ENCODE measurements around the gene OVOL3.

Gene OVOL3

GRCh38 chr19:36136964-36137686, 26.2 kb downstream of the OVOL3 start:
- DNase-seq: peak in 1 of 2 experiments; percentile 34

GRCh38 chr19:36139120-36139472, 28.2 kb downstream of the OVOL3 start:
- DNase-seq: no peak

- DNase-seq: peak; percentile 91 to 99
Measured at GRCh38 chr19:36139473-36140303, 28.7 kb downstream of the OVOL3 start, which contains the start of gene CAPNS1. CAPNS1 (plus strand) TSS chr19:36140066; CDS start chr19:36141012, 946 bp downstream.

GRCh38 chr19:36140304-36141038, 29.5 kb downstream of the OVOL3 start:
- DNase-seq: peak; percentile 49 to 55

GRCh38 chr19:36141039-36141927, 30.3 kb downstream of the OVOL3 start:
- peak; percentile 64 to 87 for DNase-seq

- no peak for DNase-seq
Measured at GRCh38 chr19:36142046-36142445, 31.1 kb downstream of the OVOL3 start.

- no peak for DNase-seq
Measured at GRCh38 chr19:36142496-36142895, 31.6 kb downstream of the OVOL3 start.

GRCh38 chr19:36144624-36145023, 33.7 kb downstream of the OVOL3 start:
- no peak for DNase-seq

GRCh38 chr19:36149673-36150406, 38.9 kb downstream of the OVOL3 start:
- DNase-seq: no peak

- no peak for DNase-seq
Measured at GRCh38 chr19:36150586-36150985, 39.6 kb downstream of the OVOL3 start.

GRCh38 chr19:36151144-36152018, 40.4 kb downstream of the OVOL3 start:
- no peak for DNase-seq

GRCh38 chr19:36152019-36152351, 41.0 kb downstream of the OVOL3 start:
- no peak for DNase-seq

GRCh38 chr19:36152352-36153091, 41.6 kb downstream of the OVOL3 start, which contains the start of gene COX7A1:
COX7A1 (minus strand) TSS chr19:36152447; CDS start chr19:36152407, 40 bp downstream.
- DNase-seq: no peak

GRCh38 chr19:36153126-36153525, 42.2 kb downstream of the OVOL3 start:
- DNase-seq: no peak

GRCh38 chr19:36160821-36161596, 50.1 kb downstream of the OVOL3 start:
- no peak for DNase-seq
